Measurements from ENCODE around the gene P3R3URF. TPM values are rescaled to one million over a fixed set of nuclear protein-coding genes. Genes with fewer than 3 reads are reported as not detected.
A peak's percentile ranks its signal among the peaks of the same experiment; 100 is the strongest.

P3R3URF gene
- polyA plus RNA-seq, 1 experiment = not detected

DNA sequence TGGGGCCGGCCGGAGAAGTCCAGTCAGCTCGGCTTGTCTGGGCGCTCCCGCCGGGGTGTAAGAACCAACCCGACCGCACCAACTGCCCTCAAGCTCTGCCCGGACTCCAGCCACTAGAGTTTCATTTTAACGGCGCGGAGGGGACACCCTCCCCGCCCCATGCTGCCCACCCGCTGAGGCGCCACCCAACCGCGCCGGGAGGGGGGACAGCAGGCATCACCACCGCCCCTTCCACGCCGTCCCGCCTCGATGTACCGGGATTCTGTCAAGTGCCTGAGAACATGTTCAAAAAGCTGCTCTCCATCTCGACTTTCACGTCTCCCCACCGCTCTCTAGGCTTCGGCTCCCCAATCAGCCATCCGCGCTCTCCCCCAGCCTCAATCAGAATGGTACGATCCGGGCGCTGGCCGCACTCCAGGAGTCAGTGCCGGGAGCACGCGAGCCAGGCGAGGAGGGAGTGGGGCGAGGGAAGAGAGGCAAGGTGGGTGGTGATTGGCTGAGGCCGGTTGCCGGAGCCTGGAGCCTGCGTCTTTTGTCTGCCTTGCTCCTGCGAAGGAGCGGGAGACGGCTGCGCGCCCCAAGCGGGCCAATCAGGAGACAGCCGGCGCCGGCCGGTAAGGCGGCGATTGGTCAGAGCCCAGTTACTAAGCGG lies 43.6 kb downstream of the P3R3URF start, which contains the start of gene PIK3R3:
TSS of gene PIK3R3 (minus strand) at position 101 of the 652 bp plus-strand sequence. CDS start 677 bp downstream, outside the sequence.
- Histone ChIP-seq H3K4me3 (ENCODE audit: low read depth, low read length) (peak within 1 kb of the TSS; percentile 80), H3K9me3 (ENCODE audit: control insufficient read depth, insufficient read depth, low read length) (no peaks in the 10 kb centered on the region), H3K27ac (ENCODE audit: low read depth, low read length) (peak within 1 kb of the TSS; percentile 99), H3K27me3 (ENCODE audit: control insufficient read depth, insufficient read depth, low read length) (no peaks in the 10 kb centered on the region)
- TF ChIP-seq CTCF (IDR thresholded peaks at IDR 0.05; ENCODE audit: low read depth, low read length) = no peak
- ChIA-PET CTCF (interaction anchor here (1.2 to 1.4 kb wide), 3 partner anchors 49 to 100 kb away, joined by 3 to 6 read pairs (median 6); no protein-coding TSS in a partner anchor), POLR2A (interaction anchor here (0.6 to 2.2 kb wide), 25 partner anchors 9 to 98 kb away, joined by 3 to 10 read pairs (median 4); partner anchors contain the start of gene POMGNT1)
- peak; percentile 99 for DNase-seq (ENCODE audit: low read depth, low spot score)

DNA sequence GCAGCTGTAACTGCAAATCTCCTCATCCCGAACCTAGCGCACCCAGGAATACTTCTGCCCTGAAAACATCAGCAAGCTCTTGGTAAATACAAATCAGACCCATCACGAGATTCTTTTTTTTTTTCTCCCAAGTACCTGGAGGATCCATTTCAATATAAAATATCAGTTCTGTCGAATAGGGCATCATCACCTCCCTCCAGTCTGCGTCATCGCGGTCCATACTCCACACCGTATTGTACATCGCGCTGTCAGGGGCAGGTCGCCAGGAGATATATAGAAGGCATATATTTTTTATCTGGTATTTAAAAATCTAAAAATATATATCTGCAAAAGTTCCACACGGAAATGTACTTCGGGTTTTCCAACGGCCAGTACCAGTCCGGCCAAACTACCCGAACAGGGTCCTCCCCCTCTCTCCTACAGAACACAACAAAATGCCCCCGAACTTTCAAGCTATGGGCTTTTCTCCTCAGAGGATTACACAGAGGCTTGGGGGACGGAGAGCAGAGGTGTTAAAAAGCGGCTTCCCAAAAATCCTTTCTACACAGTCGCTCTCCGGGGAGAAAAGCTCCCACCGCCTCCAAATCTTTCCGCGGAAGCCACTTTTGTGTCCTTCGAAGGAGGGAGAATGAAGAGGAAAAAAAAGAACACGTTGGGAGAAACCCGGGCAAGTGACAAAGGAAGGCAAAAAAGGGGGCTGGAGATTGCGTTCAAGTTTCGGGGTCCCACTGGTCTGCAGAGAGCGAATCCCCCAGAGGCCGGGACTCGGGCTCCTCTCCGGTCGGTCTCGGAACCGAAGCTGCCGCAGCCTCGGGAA lies 44.4 kb downstream of the P3R3URF start:
- TF ChIP-seq CTCF (IDR thresholded peaks at IDR 0.05; ENCODE audit: low read depth, low read length) = no peak
- no peaks in the 10 kb centered on the region for H3K27me3 ChIP-seq (ENCODE audit: control insufficient read depth, insufficient read depth, low read length)
- DNase-seq (ENCODE audit: low read depth, low spot score) = no peak
- H3K9me3 ChIP-seq (ENCODE audit: control insufficient read depth, insufficient read depth, low read length) = no peaks in the 10 kb centered on the region
- H3K27ac ChIP-seq (ENCODE audit: low read depth, low read length) = peak overlapping the region; percentile 99
- POLR2A ChIA-PET = interaction anchor here (0.6 to 2.2 kb wide), 27 partner anchors 8 to 97 kb away, joined by 3 to 10 read pairs (median 4); partner anchors contain the start of gene POMGNT1
- CTCF ChIA-PET = interaction anchor here (1.2 to 1.4 kb wide), 3 partner anchors 49 to 100 kb away, joined by 3 to 6 read pairs (median 6); no protein-coding TSS in a partner anchor
- H3K4me3 ChIP-seq (ENCODE audit: low read depth, low read length) = peak overlapping the region; percentile 74

- Histone ChIP-seq H3K27me3 (ENCODE audit: control insufficient read depth, insufficient read depth, low read length) (no peaks in the 10 kb centered on the region), H3K4me3 (ENCODE audit: low read depth, low read length) (peak overlapping the region; percentile 74), H3K27ac (ENCODE audit: low read depth, low read length) (no peak overlapping the region), H3K9me3 (ENCODE audit: control insufficient read depth, insufficient read depth, low read length) (no peaks in the 10 kb centered on the region)
- TF ChIP-seq CTCF (IDR thresholded peaks at IDR 0.05; ENCODE audit: low read depth, low read length) = no peak
- ChIA-PET CTCF (no interaction called here), POLR2A (interaction anchor here (0.6 to 2.2 kb wide), 4 partner anchors 14 to 89 kb away, joined by 3 to 8 read pairs (median 4); no protein-coding TSS in a partner anchor)
- DNase-seq (ENCODE audit: low read depth, low spot score) = no peak
These were observed 45.2 kb downstream of the P3R3URF start for GRCh38 chr1:46131093-46131492.

GRCh38 chr1:46130606-46131005 lies 45.7 kb downstream of the P3R3URF start:
- no peak for TF ChIP-seq CTCF (IDR thresholded peaks at IDR 0.05; ENCODE audit: low read depth, low read length)
- CTCF ChIA-PET = interaction anchor here (0.7 kb wide), 1 partner anchor 94 kb away, joined by 4 read pairs; no protein-coding TSS in a partner anchor
- POLR2A ChIA-PET = interaction anchor here (1.5 to 2.2 kb wide), 2 partner anchors 46 to 88 kb away, joined by 4 to 8 read pairs; no protein-coding TSS in a partner anchor
- no peak for DNase-seq (ENCODE audit: low read depth, low spot score)
- Histone ChIP-seq H3K27me3 (ENCODE audit: control insufficient read depth, insufficient read depth, low read length) (no peaks in the 10 kb centered on the region), H3K27ac (ENCODE audit: low read depth, low read length) (no peak overlapping the region), H3K4me3 (ENCODE audit: low read depth, low read length) (peak overlapping the region; percentile 74), H3K9me3 (ENCODE audit: control insufficient read depth, insufficient read depth, low read length) (no peaks in the 10 kb centered on the region)
